Measurements from ENCODE around the gene NKX2-3. TPM values are rescaled to one million over a fixed set of nuclear protein-coding genes. Genes with fewer than 3 reads are reported as not detected.

The NKX2-3 gene
- total RNA-seq, 1 donor from 2014 or later, result not detected

DNA sequence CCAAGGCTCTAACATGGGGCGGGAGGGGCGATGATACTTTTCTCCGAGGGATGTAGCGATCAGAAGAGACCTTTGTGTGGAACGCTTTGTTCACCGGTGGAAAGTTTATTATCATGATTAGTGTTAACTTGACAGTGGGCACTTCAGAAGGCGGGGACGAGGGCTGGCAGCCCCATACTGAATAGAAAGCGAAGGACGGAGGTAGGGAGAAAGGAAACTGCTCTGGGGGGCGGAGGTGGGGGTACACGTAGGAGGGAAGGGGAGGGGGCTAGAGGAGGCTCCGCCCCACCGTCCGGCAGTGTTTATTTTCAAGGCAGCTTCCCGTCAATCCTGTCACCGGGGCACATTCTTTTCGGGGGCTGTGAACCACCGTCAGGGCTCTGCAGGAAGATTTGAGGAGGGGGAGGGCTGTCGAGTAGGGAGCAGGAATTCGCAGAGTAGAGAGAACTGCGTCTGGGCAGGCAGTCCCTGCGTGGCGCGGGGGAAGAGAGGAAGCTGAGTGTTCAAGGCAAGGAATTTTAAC, 9.4 kb upstream of the NKX2-3 start:
- H3K36me3 ChIP-seq, result no peaks in the 10 kb centered on the region
- intact Hi-C loops (cut with DNase I), result no loop called here
- no peak overlapping the region for H3K4me3 ChIP-seq
- no peaks in the 10 kb centered on the region for H3K9me3 ChIP-seq
- H3K27ac ChIP-seq, result no peak overlapping the region
- H3K4me1 ChIP-seq, result peaks cover 23% of the 10 kb centered on the region
- DNase-seq (ENCODE audit: extremely low spot score in 2 of 2), result no peak
- no peak for TF ChIP-seq POLR2A (IDR thresholded peaks at IDR 0.05)
- TF ChIP-seq, protein P1, sequence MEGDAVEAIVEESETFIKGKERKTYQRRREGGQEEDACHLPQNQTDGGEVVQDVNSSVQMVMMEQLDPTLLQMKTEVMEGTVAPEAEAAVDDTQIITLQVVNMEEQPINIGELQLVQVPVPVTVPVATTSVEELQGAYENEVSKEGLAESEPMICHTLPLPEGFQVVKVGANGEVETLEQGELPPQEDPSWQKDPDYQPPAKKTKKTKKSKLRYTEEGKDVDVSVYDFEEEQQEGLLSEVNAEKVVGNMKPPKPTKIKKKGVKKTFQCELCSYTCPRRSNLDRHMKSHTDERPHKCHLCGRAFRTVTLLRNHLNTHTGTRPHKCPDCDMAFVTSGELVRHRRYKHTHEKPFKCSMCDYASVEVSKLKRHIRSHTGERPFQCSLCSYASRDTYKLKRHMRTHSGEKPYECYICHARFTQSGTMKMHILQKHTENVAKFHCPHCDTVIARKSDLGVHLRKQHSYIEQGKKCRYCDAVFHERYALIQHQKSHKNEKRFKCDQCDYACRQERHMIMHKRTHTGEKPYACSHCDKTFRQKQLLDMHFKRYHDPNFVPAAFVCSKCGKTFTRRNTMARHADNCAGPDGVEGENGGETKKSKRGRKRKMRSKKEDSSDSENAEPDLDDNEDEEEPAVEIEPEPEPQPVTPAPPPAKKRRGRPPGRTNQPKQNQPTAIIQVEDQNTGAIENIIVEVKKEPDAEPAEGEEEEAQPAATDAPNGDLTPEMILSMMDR (IDR thresholded peaks at IDR 0.05), result no peak
- no peak for TF ChIP-seq POLR2AphosphoS5 (IDR thresholded peaks at IDR 0.05; ENCODE audit: insufficient read depth in 1 of 2, low read depth in 1 of 2)
- H3K27me3 ChIP-seq, result peaks cover 41% of the 10 kb centered on the region

DNA sequence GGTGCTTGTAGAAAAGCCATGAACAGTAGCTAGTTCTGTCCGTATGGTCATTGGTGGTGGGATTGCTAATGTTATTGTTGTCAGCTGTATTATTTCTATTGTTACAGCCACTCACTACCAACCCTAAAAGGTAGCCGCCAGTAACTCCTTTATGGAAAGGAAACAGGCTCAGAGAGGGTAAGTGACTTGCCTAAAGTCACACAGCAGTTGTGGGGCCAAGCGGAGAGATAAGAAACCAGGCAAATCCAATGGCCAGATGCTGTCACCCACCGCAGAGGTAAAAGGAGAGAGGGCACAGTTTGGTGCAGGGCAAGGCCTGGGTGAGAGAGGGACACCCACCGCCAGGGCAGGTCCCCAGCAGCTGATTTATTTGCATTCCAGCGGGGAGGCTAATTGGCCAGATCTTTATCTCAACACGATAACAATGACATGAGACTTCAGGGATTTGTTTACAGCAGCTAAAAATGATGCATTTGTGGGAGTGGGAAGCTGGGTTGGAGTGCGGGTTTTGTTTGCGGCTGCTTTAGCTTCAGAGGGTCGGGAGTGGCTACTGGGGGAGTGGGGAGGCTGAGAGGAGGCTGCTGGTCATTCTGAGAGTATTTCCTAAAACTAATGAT, 8.6 kb upstream of the NKX2-3 start:
- TF ChIP-seq POLR2A (IDR thresholded peaks at IDR 0.05), result no peak
- TF ChIP-seq, protein P1 (IDR thresholded peaks at IDR 0.05), result no peak
- TF ChIP-seq POLR2AphosphoS5 (IDR thresholded peaks at IDR 0.05; ENCODE audit: insufficient read depth in 1 of 2, low read depth in 1 of 2), result no peak
- peaks cover 23% of the 10 kb centered on the region for H3K4me1 ChIP-seq
- intact Hi-C loops (cut with DNase I), result no loop called here
- H3K27me3 ChIP-seq, result peaks cover 41% of the 10 kb centered on the region
- no peak overlapping the region for H3K4me3 ChIP-seq
- H3K36me3 ChIP-seq, result no peaks in the 10 kb centered on the region
- H3K9me3 ChIP-seq, result no peaks in the 10 kb centered on the region
- no peak for DNase-seq (ENCODE audit: extremely low spot score in 2 of 2)
- no peak overlapping the region for H3K27ac ChIP-seq

DNA sequence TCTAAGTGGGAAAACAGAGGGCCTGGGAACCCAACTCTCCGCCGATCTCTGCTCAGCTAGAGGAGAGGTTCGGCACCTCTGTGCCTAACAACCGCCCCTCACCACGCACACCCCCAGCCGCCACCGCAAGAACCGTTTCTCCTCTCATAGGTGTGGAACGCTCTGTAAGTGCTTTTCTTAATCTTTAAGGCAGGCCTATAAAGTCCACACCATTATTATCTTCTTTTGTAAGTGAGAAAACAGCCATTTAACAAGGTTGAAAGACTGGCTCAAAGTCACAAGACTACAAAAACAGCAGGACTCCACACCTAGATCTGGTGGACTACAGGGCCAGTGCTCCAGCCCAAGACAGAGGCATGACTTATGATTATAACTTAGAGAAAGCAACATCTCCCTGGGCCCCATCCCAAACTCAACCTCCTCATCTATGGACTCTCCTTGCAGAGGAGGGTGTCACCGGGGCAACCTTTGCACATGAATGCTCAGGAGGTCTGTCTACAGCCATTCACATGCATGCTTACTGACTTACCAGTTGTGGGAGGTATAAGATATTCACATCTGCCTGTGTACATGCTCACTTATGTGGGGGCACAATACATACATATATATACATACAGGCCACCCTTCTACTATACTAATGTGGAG, 7.9 kb upstream of the NKX2-3 start:
- Histone ChIP-seq H3K27me3 (peaks cover 43% of the 10 kb centered on the region), H3K9me3 (no peaks in the 10 kb centered on the region), H3K27ac (no peak overlapping the region), H3K4me1 (peaks cover 23% of the 10 kb centered on the region), H3K36me3 (no peaks in the 10 kb centered on the region), H3K4me3 (no peak overlapping the region)
- TF ChIP-seq POLR2A (IDR thresholded peaks at IDR 0.05), result no peak
- TF ChIP-seq POLR2AphosphoS5 (IDR thresholded peaks at IDR 0.05; ENCODE audit: insufficient read depth in 1 of 2, low read depth in 1 of 2), result no peak
- TF ChIP-seq, protein P1 (IDR thresholded peaks at IDR 0.05), result no peak
- intact Hi-C loops (cut with DNase I), result no loop called here
- DNase-seq (ENCODE audit: extremely low spot score in 2 of 2), result peak in 1 of 2 donors; percentile 47

DNA sequence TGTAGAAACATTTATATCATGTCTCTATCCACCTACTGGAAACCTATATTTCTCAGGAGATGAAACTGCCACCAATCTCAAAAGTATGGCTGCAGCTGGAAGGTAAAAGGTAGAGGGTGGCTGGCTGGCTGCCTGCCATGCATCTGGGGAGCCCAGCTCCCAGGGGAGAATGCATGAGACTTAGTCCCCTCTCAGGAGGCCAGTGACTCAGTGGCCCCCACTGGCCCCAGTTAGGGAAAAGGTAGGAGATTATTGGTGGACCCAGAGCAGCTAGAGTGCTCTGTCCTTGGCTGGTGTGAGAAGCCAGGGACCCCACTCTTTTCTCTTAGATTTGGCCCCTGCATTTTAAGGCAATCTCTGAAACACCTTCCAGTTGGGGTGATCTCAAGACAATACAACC, 6.8 kb upstream of the NKX2-3 start:
- no peaks in the 10 kb centered on the region for H3K36me3 ChIP-seq
- H3K27me3 ChIP-seq, result peaks cover 53% of the 10 kb centered on the region
- no peaks in the 10 kb centered on the region for H3K9me3 ChIP-seq
- TF ChIP-seq POLR2AphosphoS5 (IDR thresholded peaks at IDR 0.05; ENCODE audit: insufficient read depth in 1 of 2, low read depth in 1 of 2) (no peak), POLR2A (IDR thresholded peaks at IDR 0.05) (no peak)
- TF ChIP-seq, protein P1 (IDR thresholded peaks at IDR 0.05), result no peak
- no peak overlapping the region for H3K4me3 ChIP-seq
- intact Hi-C loops (cut with DNase I), result no loop called here
- peaks cover 32% of the 10 kb centered on the region for H3K4me1 ChIP-seq
- H3K27ac ChIP-seq, result no peak overlapping the region
- DNase-seq (ENCODE audit: extremely low spot score in 2 of 2), result no peak
